ENCODE measurements around the gene ACP7. TPM values are rescaled to one million over a fixed set of nuclear protein-coding genes. Genes with fewer than 3 reads are reported as not detected.

ACP7 gene
- total and polyA plus RNA-seq, 2 of the 8 experiments (the other 6 are each of a cell fraction or from before 2014, with no cell fraction given): 0.27 to 0.50 TPM

- Histone ChIP-seq H3K9me3 (ENCODE audit: insufficient read depth in 2 of 2, low read depth in 1 of 2, low read length in 1 of 2) (no peaks in the 10 kb centered on the region), H2BK20ac (ENCODE audit: low read length) (no peak overlapping the region), H3K14ac (ENCODE audit: insufficient read length) (no peak overlapping the region), H2BK120ac (replicated peaks; ENCODE audit: low read depth, low read length) (no peak overlapping the region), H3K9ac (replicated peaks in 1 of 4; ENCODE audit: extremely low read depth in 1 of 4, low read depth in 3 of 4, low read length in 3 of 4) (no peak overlapping the region), H3K4me3 (ENCODE audit: extremely low read depth in 1 of 4, insufficient read depth in 2 of 4, low read depth in 3 of 4, low read length in 4 of 4) (no peak overlapping the region), H3K4me1 (replicated peaks in 1 of 4; ENCODE audit: control insufficient read depth in 3 of 4, insufficient read depth in 4 of 4, low read length in 3 of 4) (peaks cover 9 to 42% (median 34%) of the 10 kb centered on the region in 4 experiments), H2BK12ac (ENCODE audit: low read depth, low read length) (no peak overlapping the region), H3K56ac (replicated peaks; ENCODE audit: insufficient read length, low read depth, low read length) (no peak overlapping the region), H3K4me2 (ENCODE audit: insufficient read depth in 1 of 2, low read depth in 2 of 2, low read length in 2 of 2) (peak overlapping the region; percentile 15 to 26; a peak in 2 of 4 replicates), H3K27me3 (replicated peaks in 1 of 4; ENCODE audit: control insufficient read depth in 3 of 4, extremely low read depth in 1 of 4, insufficient read depth in 3 of 4, low read length in 3 of 4) (no peaks in the 10 kb centered on the region), H4K8ac (ENCODE audit: extremely low read depth, insufficient read depth, low read length) (no peak overlapping the region), H4K5ac (ENCODE audit: insufficient read length, low read depth, low read length) (no peak overlapping the region), H3K79me1 (ENCODE audit: low read depth, low read length) (peaks cover 25% of the 10 kb centered on the region), H4K20me1 (replicated peaks in 1 of 2; ENCODE audit: control insufficient read depth in 1 of 2, insufficient read depth in 2 of 2, low read length in 2 of 2) (peaks cover 10 to 25% of the 10 kb centered on the region in 2 experiments), H3K23me2 (ENCODE audit: low read depth, low read length) (no peaks in the 10 kb centered on the region), H3K79me2 (ENCODE audit: control insufficient read depth in 1 of 2, insufficient read depth in 2 of 2, low read length in 2 of 2) (peaks cover 3 to 95% of the 10 kb centered on the region in 2 experiments; a peak in 3 of 4 replicates), H3K4ac (replicated peaks; ENCODE audit: insufficient read length, low read depth, low read length) (no peak overlapping the region), H2AK5ac (ENCODE audit: low read depth, low read length) (no peak overlapping the region), H3K36me3 (ENCODE audit: control insufficient read depth in 2 of 4, insufficient read depth in 4 of 4, low read length in 3 of 4) (no peaks in the 10 kb centered on the region), H2BK5ac (ENCODE audit: low read depth, low read length) (peak overlapping the region; percentile 44; the same call in 1 of the 2 replicates), H3K18ac (ENCODE audit: extremely low read depth, low read length) (no peak overlapping the region; the same call in 1 of the 2 replicates), H2BK15ac (ENCODE audit: low read length) (no peak overlapping the region; the same call in 1 of the 2 replicates), H4K91ac (replicated peaks; ENCODE audit: insufficient read length, low read length) (no peak overlapping the region), H3K27ac (ENCODE audit: low read depth, low read length) (no peak overlapping the region), H3K23ac (ENCODE audit: insufficient read length) (no peak overlapping the region), H2AFZ (ENCODE audit: low read length) (no peak overlapping the region)
- WGBS, 2 experiments (ENCODE audit: extremely low coverage in 1 of 2, insufficient coverage in 1 of 2, insufficient read length in 1 of 2, insufficient replicate concordance in 2 of 2, low coverage in 1 of 2, low lambda C conversion rate in 2 of 2, missing lambda C conversion rate in 1 of 2): 61% methylated on average over 14 of the region's 23 CpGs; no CpG with 5 or more reads in 1 of the 2 experiments
- POLR2A ChIA-PET (ENCODE audit: partially characterized antibody): interaction anchor here (1.3 kb wide), 1 partner anchor 12 kb away, joined by 7 read pairs; no protein-coding TSS in a partner anchor
- CTCF ChIA-PET (ENCODE audit: partially characterized antibody): interaction anchor here (0.7 to 1.7 kb wide), 7 partner anchors 21 to 138 kb away, joined by 3 to 9 read pairs (median 4); no protein-coding TSS in a partner anchor
- DNase-seq (ENCODE audit: low read depth in 1 of 2, low spot score in 2 of 2) (no peak), FAIRE-seq (no peak)
- TF ChIP-seq NANOG (IDR thresholded peaks at IDR 0.05; ENCODE audit: insufficient read depth, low read depth, low read length, poor library complexity, severe bottlenecking) (no peak), SRF (IDR thresholded peaks at IDR 0.05; ENCODE audit: low read depth, low read length) (no peak), TBP (IDR thresholded peaks at IDR 0.05; ENCODE audit: low read depth, low read length) (no peak), HDAC2 (IDR thresholded peaks at IDR 0.05; ENCODE audit: borderline replicate concordance in 1 of 2, low read depth in 2 of 2, low read length in 2 of 2) (no peak), SIX5 (IDR thresholded peaks at IDR 0.05; ENCODE audit: low read depth, low read length) (no peak), ZNF274 (IDR thresholded peaks at IDR 0.05; ENCODE audit: borderline replicate concordance, extremely low read depth, low read length) (no peak), BRCA1 (IDR thresholded peaks at IDR 0.05; ENCODE audit: low read depth, low read length) (no peak), JUND (IDR thresholded peaks at IDR 0.05; ENCODE audit: low read length) (no peak), CREB1 (IDR thresholded peaks at IDR 0.05) (no peak), CTBP2 (IDR thresholded peaks at IDR 0.05; ENCODE audit: borderline replicate concordance, insufficient read depth, insufficient read length, low read length) (no peak)
Observed at GRCh38 chr19:39133431-39134270, 49.5 kb downstream of the ACP7 start.
